Omental fat pad (tissue), 4 donors: ENCODE results near the gene UBE2F. TPM values are rescaled to one million over a fixed set of nuclear protein-coding genes. Genes with fewer than 3 reads are reported as not detected.

Source experiments
- ATAC-seq: fragments of 150-250 bp; one replicate; pipeline ENCODE4 v1.9.1; 2016; ENCODE audit warnings: mild to moderate bottlenecking, moderate library complexity; ENCODE audit not compliant: low FRiP score
- DNase-seq: peaks from one replicate; pipeline ENCODE4 v3.0.0-alpha.2; 2019; ENCODE audit warnings: low spot score
- total RNA-seq, 4 donors: library from RNA; depleted of rRNA; stranded (reverse); fragments of >200 nt; gene quantifications; one replicate each; pipeline ENCODE4 v1.1.0, GENCODE V29; 2016
- TF ChIP-seq, protein P1 (sequence below), 3 donors: fragments of 450-650 bp; IDR thresholded peaks; one replicate each; pipeline ENCODE4 v1.5.1; 2016 to 2017; ENCODE audit warnings: antibody characterized with exemption in 3 of 3, mild to moderate bottlenecking in 3 of 3, moderate library complexity in 2 of 3

The UBE2F gene
- total RNA-seq, 4 donors from 2014 or later: 36.3 to 59.9 (median 51.3) TPM

DNA sequence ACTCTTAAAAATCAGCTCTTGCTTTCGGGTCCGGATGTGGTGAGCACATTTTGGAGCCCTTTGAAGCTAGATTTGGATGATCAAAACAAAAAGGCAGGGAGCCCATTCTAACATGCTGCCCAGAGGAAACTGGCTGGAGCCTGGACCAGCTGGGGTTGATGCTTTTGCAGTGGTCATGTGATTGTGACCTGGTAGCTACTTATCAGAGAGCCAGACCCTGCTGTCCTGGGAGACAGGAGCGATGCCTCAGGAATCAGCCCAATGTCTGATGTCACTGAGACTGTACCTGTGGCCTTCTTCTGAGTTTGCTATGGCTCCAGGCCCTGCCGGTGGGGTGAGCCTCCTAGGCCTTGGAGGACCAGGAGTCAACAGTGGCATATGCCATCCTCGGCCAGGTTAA is 75.3 kb downstream of the UBE2F start:
- no peak for ATAC-seq
- DNase-seq: no peak

DNA sequence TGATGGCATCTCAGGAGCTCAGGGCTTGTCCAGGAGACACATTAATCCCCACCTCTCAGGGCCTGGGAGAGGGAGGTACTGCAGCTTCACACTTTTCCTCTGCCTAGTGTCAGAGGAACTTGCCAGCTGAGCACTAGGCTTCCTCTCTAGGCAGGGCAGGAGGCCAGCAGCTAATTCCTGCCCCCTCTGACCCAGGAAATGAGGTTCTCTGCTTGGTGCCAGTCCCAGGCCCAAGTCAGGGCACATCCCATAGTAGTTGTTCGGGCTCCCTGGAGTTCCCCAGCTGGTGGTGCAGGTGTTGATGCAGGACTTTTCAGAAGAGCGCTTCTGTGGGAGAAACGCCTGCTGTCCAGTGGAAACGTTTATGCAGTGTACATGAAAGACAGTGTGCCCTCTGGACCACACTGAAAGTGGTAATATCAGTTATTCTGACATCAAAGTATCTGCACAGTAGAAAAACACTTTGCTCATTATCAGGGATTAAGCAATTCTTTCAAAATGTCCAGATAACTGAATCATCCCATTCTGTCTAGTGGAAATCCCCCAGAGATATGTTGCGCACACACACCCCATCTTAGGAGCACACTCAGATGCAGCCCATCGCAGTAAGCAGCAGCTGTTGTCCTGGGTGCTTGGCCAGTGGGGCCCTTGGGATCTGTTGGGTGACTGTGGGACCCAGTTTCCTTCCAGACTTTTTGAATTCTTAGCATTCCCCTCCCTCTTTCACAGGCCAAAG is 76.2 kb downstream of the UBE2F start:
- no peak for DNase-seq
- ATAC-seq: peak; percentile 76
- TF ChIP-seq, protein P1, sequence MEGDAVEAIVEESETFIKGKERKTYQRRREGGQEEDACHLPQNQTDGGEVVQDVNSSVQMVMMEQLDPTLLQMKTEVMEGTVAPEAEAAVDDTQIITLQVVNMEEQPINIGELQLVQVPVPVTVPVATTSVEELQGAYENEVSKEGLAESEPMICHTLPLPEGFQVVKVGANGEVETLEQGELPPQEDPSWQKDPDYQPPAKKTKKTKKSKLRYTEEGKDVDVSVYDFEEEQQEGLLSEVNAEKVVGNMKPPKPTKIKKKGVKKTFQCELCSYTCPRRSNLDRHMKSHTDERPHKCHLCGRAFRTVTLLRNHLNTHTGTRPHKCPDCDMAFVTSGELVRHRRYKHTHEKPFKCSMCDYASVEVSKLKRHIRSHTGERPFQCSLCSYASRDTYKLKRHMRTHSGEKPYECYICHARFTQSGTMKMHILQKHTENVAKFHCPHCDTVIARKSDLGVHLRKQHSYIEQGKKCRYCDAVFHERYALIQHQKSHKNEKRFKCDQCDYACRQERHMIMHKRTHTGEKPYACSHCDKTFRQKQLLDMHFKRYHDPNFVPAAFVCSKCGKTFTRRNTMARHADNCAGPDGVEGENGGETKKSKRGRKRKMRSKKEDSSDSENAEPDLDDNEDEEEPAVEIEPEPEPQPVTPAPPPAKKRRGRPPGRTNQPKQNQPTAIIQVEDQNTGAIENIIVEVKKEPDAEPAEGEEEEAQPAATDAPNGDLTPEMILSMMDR (IDR thresholded peaks at IDR 0.05): no peak

More for the DNA sequence above, 75.3 kb downstream of the UBE2F start:
- TF ChIP-seq, protein P1 (IDR thresholded peaks at IDR 0.05): no peak

DNA sequence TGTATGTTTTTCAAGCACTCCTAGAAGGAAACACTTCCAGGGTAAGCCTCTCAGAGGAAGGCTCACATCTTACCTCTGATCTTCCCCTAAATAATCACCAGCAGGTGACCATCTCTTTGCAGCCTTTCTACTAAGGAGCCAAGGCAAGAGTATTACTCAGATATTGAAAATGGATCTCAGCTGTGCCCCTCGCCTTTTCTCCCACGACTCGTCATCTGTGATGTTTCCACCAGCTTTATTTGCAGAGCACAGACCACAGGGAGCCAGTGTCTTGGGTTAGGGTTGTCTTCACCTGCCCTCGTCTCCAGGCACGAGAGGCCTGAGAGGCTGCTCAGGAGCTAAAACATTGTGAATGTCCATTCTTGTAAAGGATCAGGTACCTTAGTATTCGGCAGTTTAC is 77.0 kb downstream of the UBE2F start:
- no peak for DNase-seq
- TF ChIP-seq, protein P1 (IDR thresholded peaks at IDR 0.05): no peak
- ATAC-seq: no peak

DNA sequence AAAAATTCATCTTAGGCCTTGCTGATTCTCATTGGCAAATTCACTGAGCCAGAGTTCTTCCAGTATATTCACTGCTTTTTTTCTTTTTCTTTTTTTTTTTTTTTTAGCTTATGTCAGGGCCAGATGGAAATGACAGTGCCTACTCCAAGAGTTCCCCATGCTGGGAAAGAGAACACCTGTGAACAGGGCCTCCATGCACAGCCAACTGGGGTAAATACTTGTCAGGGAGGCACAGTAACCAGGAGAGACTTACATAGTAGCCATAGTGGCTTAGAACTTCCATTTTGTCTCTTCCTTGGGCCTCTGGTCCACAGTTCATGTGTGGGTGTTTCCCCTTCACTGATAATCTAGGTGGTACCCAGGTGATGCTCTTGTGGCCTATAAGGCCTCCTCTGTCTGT is 78.8 kb downstream of the UBE2F start:
- TF ChIP-seq, protein P1 (IDR thresholded peaks at IDR 0.05): no peak
- no peak for DNase-seq
- no peak for ATAC-seq

DNA sequence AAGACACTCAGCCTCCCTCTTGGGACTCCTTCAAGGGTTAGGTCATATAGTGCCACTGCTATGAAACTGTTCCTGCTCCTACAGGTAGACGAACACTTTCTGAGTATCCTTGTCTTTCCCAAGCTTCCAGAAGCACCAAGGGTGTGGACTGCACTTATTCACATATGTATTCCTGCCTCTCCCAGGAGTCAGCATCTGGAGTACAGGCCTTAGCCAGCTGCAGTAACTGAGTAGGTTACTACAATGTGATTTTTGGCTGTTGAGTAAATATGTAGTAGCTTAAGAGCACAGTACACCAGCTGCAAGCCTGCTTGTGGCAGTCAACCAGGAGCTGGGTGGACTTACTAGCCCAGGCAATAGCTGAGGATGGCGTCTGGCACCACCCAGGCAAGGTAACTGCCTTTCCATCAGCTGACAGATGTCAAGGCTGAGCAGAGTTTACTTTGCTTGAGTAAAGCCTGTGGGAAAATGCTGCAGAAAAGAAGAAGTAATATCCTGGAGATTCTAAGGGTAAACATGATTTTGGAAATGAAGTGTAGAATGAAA is 80.0 kb downstream of the UBE2F start:
- no peak for ATAC-seq
- TF ChIP-seq, protein P1 (IDR thresholded peaks at IDR 0.05): no peak
- no peak for DNase-seq

DNA sequence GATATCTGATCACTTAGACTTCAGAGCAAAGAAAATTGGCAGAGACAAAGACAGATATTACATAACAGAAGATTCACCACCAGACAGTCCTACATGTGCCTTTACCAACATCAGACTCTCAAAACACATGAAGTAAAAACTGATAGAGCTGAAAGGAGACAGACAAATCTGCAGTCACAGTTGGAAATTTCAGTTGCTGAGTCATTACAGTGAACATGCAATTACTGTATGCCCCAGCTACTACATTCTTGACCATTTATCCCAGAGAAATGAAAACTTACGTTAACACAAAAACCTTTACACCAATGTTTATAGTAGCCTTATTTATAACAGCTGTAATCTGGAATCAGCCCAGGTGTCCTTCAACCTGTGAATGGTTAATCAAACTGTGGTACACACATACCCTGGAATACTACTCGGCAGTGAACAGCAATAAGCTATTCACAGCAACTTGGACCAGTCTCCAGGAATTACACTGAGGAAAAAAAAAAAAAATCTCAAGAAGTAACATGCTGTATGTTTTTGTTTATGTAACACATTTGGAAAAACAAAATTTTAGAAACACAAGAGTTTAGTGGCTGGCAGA is 86.5 kb downstream of the UBE2F start:
- TF ChIP-seq, protein P1 (IDR thresholded peaks at IDR 0.05): no peak
- no peak for ATAC-seq
- DNase-seq: no peak
